GM12874 (cell line): ENCODE measurements around the gene ZNF575.
A peak's percentile ranks its signal among the peaks of the same experiment; 100 is the strongest.

Source experiments
- CTCF ChIP-seq: IDR thresholded peaks from 2 replicates; pipeline ENCODE4 v1.5.1; 2011; ENCODE audit warnings: low read depth, mild to moderate bottlenecking, control low read depth, low read length, moderate library complexity; ENCODE audit not compliant: insufficient read depth

The ZNF575 gene

GRCh38 chr19:43551399-43552197, 18.6 kb downstream of the ZNF575 start:
- TF ChIP-seq CTCF, result no peak

DNA sequence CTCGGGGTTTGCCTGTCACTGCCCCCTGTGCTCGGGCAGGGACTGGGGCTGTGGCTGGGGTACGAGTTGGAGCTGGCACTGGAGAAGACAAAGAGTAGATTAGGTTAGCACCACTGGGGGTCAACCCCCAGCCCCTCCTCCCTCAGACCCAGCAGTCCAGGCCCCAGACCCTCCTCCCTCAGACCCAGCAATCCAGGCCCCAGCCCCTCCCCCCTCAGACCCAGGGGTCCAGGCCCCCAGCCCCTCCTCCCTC, 19.1 kb downstream of the ZNF575 start:
- no peak for TF ChIP-seq CTCF

DNA sequence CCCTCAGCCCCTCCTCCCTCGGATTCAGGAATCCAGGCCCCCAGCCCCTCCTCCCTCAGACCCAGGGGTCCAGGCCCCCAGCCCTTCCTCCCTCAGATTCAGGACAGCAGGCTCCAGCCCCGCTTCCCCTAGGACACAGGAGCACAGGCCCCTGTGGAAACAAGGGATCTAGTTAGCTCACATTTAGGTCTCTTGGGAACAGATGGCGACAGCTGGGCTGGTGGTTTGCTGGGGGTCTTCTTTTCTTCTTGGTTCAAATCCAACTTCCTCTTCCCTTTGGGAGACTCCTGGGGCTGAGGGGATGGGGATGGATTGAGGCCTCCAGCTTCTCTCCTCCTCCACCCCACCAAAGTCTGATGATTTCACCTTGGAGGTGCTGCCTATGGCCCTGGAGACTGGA, 19.6 kb downstream of the ZNF575 start:
- no peak for TF ChIP-seq CTCF

DNA sequence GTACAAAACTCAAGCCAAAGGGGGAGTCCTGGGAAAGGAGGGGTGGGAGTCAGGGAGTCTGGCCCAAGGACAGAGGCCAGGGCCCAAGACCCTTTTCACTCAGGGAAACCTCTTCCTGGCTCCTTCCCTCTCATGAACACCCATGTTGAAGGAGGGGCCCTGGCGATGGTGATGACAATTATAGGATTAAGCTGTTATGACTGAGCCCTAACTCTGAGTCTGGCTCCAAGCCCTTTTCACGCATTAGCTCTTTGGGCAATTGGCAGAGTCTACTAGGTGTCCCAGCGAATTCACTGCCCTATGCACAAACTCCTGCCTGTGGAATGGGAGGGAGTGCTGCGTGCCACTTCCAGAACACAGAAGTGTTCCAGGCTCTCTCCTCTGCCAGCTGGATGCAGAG, 20.7 kb downstream of the ZNF575 start:
- TF ChIP-seq CTCF, result no peak

DNA sequence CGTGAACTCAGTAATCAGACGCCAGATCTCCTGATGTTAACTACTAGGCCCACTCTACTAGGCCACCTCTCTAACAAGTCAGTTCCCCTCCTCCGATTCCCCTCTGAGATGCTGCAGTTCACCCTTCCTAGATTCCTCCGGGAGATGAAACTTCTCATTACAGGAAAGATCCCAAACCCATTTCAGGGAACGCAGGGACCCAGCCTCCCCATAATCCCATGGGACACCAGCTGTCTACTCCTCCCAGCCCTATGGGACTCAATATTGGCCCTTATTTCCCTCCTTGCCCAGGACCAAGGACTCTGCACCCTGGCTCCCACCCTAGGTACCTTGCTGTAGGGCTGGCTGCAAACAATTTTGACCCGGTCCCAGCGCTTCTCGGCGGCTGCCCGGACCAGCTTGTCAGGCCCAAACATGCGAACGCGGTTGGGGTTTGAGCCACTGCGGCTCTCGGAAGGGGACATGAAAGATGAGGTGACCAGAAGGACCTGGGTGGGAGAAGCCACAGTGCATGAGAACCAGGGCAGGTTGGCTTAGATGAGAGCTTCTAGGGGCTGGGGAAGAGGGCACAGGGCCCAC, 21.4 kb downstream of the ZNF575 start:
- no peak for TF ChIP-seq CTCF

GRCh38 chr19:43555185-43555770, 22.3 kb downstream of the ZNF575 start:
- peak; percentile 91 for TF ChIP-seq CTCF

DNA sequence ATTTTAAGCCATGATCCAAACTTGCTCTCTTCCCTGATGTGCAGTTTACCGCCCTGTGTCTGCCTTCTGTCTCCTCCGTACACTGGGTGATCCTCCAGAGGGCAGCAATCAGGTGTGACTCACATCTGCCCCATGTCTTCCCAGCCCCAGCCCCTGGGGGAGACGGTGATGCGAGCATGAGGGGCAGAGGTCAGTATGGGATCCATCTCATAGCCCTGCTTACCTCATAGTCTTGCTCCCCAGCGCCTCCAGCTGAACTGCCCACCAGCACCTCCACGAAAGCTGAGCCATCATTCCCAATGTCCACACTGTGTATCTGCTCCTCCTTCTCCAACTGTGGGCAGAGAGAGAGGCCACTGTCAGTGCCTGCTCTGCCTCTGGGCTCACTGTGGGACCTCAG, 27.7 kb downstream of the ZNF575 start:
- TF ChIP-seq CTCF, result no peak
